AG09309 (cell line): ENCODE measurements around the gene ZFP62.

Experiments used
- DNase-seq: peaks from one replicate; pipeline ENCODE4 v3.0.0-alpha.2; 2010; ENCODE audit warnings: low read depth
- H3K4me3 ChIP-seq: 2 replicates; pipeline ENCODE4 v1.5.1; 2011; ENCODE audit warnings: mild to moderate bottlenecking, low read depth, low read length, moderate library complexity; ENCODE audit not compliant: control insufficient read depth
- CTCF ChIP-seq: IDR thresholded peaks from 2 replicates; pipeline ENCODE4 v1.5.1; 2011; ENCODE audit warnings: mild to moderate bottlenecking, low read depth, low read length, inconsistent platforms; ENCODE audit not compliant: insufficient read depth, control insufficient read depth; ENCODE audit errors: missing control alignments

Gene ZFP62

DNA sequence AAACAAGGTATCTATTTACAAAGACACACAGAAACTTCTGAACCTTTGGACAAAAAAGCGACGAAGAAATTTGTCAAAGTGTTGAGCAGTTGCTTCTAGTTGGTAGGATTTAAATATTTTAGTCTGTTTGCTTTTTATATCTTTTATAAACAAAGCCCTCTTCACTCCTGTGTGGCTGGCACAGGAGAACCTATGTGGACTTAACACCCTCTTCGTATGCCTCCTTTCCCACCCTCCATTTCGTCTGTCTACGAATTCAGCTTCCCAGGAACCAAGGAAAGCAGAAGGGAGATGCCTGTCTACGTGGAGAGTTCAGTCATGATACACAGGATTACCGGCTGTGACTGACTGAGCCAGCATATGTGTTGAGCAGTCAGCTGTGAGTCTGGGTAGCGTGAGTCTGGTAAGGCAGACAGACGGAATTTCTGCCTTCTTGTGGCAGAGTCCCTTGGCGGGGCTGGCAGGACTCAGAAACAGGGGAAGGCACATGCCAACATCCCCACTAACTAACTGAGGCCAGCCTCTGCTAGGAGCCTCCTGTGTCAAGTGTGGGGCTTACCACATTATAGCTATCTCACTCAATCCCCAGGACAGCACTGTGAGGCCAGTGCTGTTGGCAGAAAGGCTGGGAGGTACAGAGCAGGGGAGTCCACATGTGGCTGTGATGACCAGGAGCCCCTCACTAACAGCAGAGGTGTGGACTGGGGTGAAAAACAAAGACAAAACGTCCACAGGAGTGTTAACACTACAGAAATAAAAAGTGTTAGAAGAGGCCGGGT, 13.9 kb upstream of the ZFP62 start:
- H3K4me3 ChIP-seq = no peak overlapping the region
- no peak for DNase-seq
- TF ChIP-seq CTCF = no peak

DNA sequence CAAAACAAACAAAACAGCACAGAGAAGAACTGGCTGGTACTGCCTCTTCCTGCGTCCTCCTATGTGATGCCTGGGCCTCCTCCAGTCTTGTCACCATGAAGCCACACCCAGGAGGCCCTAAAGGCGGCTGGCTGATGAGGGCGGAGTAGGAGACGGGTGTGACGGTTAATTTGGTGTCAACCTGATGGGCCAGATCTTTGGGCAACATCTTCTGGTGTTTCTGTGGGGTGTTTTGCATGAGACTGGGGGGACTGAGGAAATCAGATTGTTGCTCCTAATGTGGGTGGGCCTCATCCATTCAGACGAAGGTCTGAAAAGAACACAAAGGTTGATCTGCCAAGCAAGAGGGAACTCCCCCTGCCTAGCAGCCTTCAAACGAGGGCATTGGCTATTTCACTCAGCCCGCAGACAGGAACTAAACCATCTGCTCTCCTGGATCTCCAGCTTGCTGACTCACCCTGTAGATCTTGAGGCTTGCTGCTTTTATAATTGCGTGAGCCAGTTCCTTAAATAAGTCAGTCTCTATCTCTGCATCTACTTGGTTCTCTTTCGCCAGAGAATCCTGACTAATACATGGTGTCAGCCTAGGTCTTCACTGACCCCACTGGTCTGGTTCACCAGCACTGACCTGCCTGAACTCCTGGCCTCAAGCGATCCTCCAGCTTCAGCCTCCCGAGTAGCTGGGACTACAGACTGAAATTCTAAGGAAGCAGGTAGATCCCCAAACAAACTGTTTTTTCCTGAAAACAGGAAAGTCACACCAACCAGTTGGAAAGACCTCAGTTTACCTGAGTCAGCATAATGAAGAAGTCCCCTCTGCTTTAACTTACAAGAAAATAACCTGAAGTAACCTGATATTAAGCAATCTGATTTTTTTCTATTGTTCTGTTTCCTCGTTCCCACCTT, 12.8 kb upstream of the ZFP62 start:
- H3K4me3 ChIP-seq = no peak overlapping the region
- DNase-seq = no peak
- TF ChIP-seq CTCF = no peak

GRCh38 chr5:180872419-180872818, 11.3 kb upstream of the ZFP62 start:
- TF ChIP-seq CTCF = no peak
- H3K4me3 ChIP-seq = no peak overlapping the region
- DNase-seq = no peak

- DNase-seq = no peak
- TF ChIP-seq CTCF = no peak
- no peak overlapping the region for H3K4me3 ChIP-seq
Observed at GRCh38 chr5:180870276-180871068, 9.4 kb upstream of the ZFP62 start.

- H3K4me3 ChIP-seq = no peak overlapping the region
- DNase-seq = no peak
- no peak for TF ChIP-seq CTCF
Observed at GRCh38 chr5:180869587-180869986, 8.5 kb upstream of the ZFP62 start.

DNA sequence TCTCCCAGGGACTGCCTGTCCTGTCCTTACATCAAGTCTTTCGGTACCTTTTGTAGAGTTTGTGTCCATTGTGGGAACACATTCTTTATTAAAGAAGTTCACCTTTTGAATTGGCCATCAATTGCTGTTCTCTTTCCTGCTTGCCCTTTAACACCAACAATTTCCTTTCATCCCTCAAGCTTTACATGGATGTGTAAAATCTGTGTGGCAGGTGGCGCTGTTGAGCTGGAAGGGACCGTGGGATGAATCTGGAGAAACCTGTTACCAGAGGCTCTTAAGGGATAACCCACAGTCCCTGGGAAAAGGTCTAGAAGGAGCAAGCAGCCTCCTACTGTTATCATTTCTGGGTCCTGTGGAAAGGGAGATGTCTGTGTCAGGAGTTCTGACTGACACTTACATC, 7.9 kb upstream of the ZFP62 start:
- TF ChIP-seq CTCF = peak; percentile 85
- H3K4me3 ChIP-seq = no peak overlapping the region
- DNase-seq = peak; percentile 21
